NCI-H2081 treated with DMSO at 0.1 percent for 48 hours (cell line): Measurements from ENCODE around the gene CYP11A1.
"Not testable (repeated sequence)": the region's sequence is repeated elsewhere in the genome, so short reads cannot be mapped to it uniquely, and the experiment has no call there.

Experiments used
- DNase-seq: peaks from one replicate; lab custom pipeline; 2025; lab: John Stamatoyannopoulos, UW

The CYP11A1 gene

GRCh38 chr15:74374648-74375302, 7.3 kb upstream of the CYP11A1 start:
- DNase-seq: no peak

- peak; percentile 63 for DNase-seq
Observed at GRCh38 chr15:74373731-74374647, 6.5 kb upstream of the CYP11A1 start.

GRCh38 chr15:74373056-74373650, 5.7 kb upstream of the CYP11A1 start:
- DNase-seq: no peak

GRCh38 chr15:74370471-74370870, 3.0 kb upstream of the CYP11A1 start:
- no peak for DNase-seq

- no peak for DNase-seq
Observed at GRCh38 chr15:74369756-74370155, 2.3 kb upstream of the CYP11A1 start.

- no peak for DNase-seq
Observed at GRCh38 chr15:74369084-74369745, 1.8 kb upstream of the CYP11A1 start.

- no peak for DNase-seq
Observed at GRCh38 chr15:74368121-74368520, 675 bp upstream of the CYP11A1 start.

GRCh38 chr15:74365598-74366445, 1.6 kb downstream of the CYP11A1 start:
- no peak for DNase-seq

- DNase-seq: no peak
Observed at GRCh38 chr15:74364936-74365597, 2.4 kb downstream of the CYP11A1 start.

GRCh38 chr15:74362482-74362881, 5.0 kb downstream of the CYP11A1 start:
- DNase-seq: no peak

- not testable (repeated sequence) for DNase-seq
Observed at GRCh38 chr15:74360855-74361254, 6.6 kb downstream of the CYP11A1 start.

GRCh38 chr15:74359376-74359775, 8.1 kb downstream of the CYP11A1 start:
- not testable (repeated sequence) for DNase-seq

- DNase-seq: not testable (repeated sequence)
Observed at GRCh38 chr15:74357514-74357913, 9.9 kb downstream of the CYP11A1 start.

GRCh38 chr15:74356050-74356449, 11.4 kb downstream of the CYP11A1 start:
- not testable (repeated sequence) for DNase-seq

- DNase-seq: not testable (repeated sequence)
Observed at GRCh38 chr15:74353992-74354391, 13.5 kb downstream of the CYP11A1 start.

GRCh38 chr15:74352393-74352910, 15.0 kb downstream of the CYP11A1 start:
- no peak for DNase-seq

- no peak for DNase-seq
Observed at GRCh38 chr15:74351670-74352069, 15.8 kb downstream of the CYP11A1 start.

- DNase-seq: no peak
Observed at GRCh38 chr15:74350295-74351275, 16.9 kb downstream of the CYP11A1 start.

GRCh38 chr15:74349241-74349778, 18.1 kb downstream of the CYP11A1 start:
- no peak for DNase-seq
